CD4-positive, alpha-beta T cell (primary cell): Measurements from ENCODE around the gene CHST2. TPM values are rescaled to one million over a fixed set of nuclear protein-coding genes. Genes with fewer than 3 reads are reported as not detected.

Source experiments
- ATAC-seq: fragments of 200-7000 bp; cut with Tn5 transposase; one replicate; pipeline ENCODE4 v1.10.0; 2022; ENCODE audit warnings: mild to moderate bottlenecking; ENCODE audit not compliant: poor library complexity
- CTCF ChIA-PET: fragments of 350-600 bp; sonication (Branson Sonifier 250); formaldehyde crosslinking; loops from one replicate; lab custom pipeline; 2021; ENCODE audit warnings: antibody characterized with exemption, inconsistent platforms; lab: Charles Lee
- POLR2A ChIA-PET: fragments of 350-600 bp; sonication (Branson Sonifier 250); formaldehyde crosslinking; loops from one replicate; lab custom pipeline; 2021; ENCODE audit warnings: antibody characterized with exemption, inconsistent platforms; lab: Charles Lee
- DNase-seq, 14 experiments: peaks; one replicate each; pipeline ENCODE4 v3.0.0-alpha.2; 2013 to 2020; ENCODE audit warnings: mixed read lengths in 2 of 14
- H3K27ac ChIP-seq, 2 donors: one replicate each; pipeline versions ENCODE4 v1.5.1 to v1.7.0; 2013; ENCODE audit warnings: low read length in 2 of 2, low read depth in 1 of 2, mild to moderate bottlenecking in 1 of 2
- H3K27me3 ChIP-seq, 2 experiments: 1 replicate in 1 of 2; 2 replicates in 1 of 2; pipeline versions ENCODE4 v1.6.1 to v1.7.0; 2013; ENCODE audit warnings: low read length in 2 of 2, control low read depth in 1 of 2, mild to moderate bottlenecking in 1 of 2, moderate library complexity in 1 of 2; ENCODE audit not compliant: insufficient read depth in 2 of 2, control insufficient read depth in 1 of 2
- H3K36me3 ChIP-seq: one replicate; pipeline ENCODE4 v1.6.1; 2013; ENCODE audit warnings: low read length, control low read depth; ENCODE audit not compliant: insufficient read depth
- H3K4me1 ChIP-seq: one replicate; pipeline ENCODE4 v1.6.1; 2013; ENCODE audit warnings: low read length, control low read depth; ENCODE audit not compliant: insufficient read depth
- H3K4me3 ChIP-seq: one replicate; pipeline ENCODE4 v1.5.1; 2013; ENCODE audit warnings: mild to moderate bottlenecking, low read length, moderate library complexity
- H3K9me3 ChIP-seq, 2 experiments: 1 replicate in 1 of 2; 2 replicates in 1 of 2; pipeline versions ENCODE4 v1.6.1 to v1.7.0; 2013; ENCODE audit warnings: low read length in 2 of 2, mild to moderate bottlenecking in 2 of 2, control low read depth in 1 of 2, moderate library complexity in 1 of 2; ENCODE audit not compliant: control insufficient read depth in 1 of 2, insufficient read depth in 1 of 2
- H3K27ac Mint-ChIP-seq: one replicate; pipeline ENCODE4 v1.8.0; 2020; ENCODE audit warnings: mixed read lengths
- H3K27me3 Mint-ChIP-seq: one replicate; pipeline ENCODE4 v1.8.0; 2021; ENCODE audit warnings: mixed read lengths
- H3K36me3 Mint-ChIP-seq: one replicate; pipeline ENCODE4 v1.8.0; 2021; ENCODE audit warnings: low read depth, mixed read lengths
- H3K4me1 Mint-ChIP-seq: one replicate; pipeline ENCODE4 v1.8.0; 2021; ENCODE audit warnings: low read depth, mixed read lengths
- H3K4me3 Mint-ChIP-seq: one replicate; pipeline ENCODE4 v1.8.0; 2020; ENCODE audit warnings: mild to moderate bottlenecking, mixed read lengths
- H3K9me3 Mint-ChIP-seq: one replicate; pipeline ENCODE4 v1.8.0; 2020; ENCODE audit warnings: mixed read lengths
- intact Hi-C, 2 experiments: fragments of 100-400 bp; cut with DNase I in 1 of 2; cut with micrococcal nuclease in 1 of 2; formaldehyde crosslinking; loops; one replicate each; pipeline versions ENCODE4 v1.15.1 to v1.9.0; 2023 to 2025; cut with DNase I, micrococcal nuclease
- total RNA-seq, 174 experiments: library from RNA in 2 of 174; stranded (reverse) in 2 of 174; gene quantifications; one replicate each; pipeline ENCODE4 v1.2.3 and lab custom pipeline; 2021 to 2026
- TF ChIP-seq, protein P1 (sequence below): fragments of 200-600 bp; IDR thresholded peaks from one replicate; pipeline ENCODE4 v1.8.0; 2022; ENCODE audit warnings: antibody characterized with exemption, mild to moderate bottlenecking

The CHST2 gene
- total RNA-seq, 2 experiments from 2014 or later: 2.0 TPM

DNA sequence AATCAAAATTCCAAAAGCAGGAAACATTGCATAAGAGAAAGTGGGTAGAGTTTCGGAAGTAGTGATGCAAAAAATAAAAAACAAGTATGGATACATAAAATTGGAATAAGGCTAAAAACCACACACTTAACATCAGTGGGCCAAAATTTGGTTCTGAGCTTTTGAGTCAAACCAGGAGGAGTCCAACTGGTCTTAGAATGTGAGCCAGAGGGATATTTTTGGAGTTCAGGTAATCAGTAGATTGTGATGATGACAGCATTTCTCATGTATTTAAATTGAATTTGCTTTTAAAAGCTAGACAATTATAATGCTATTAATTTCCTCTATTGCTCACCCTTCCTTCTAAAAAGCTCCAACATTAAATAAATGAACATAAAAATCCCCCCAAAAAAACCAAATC lies 38.2 kb upstream of the CHST2 start:
- H3K27ac ChIP-seq: no peak overlapping the region
- H3K4me1 ChIP-seq: peaks cover 7% of the 10 kb centered on the region
- Mint-ChIP-seq H3K4me3 (no peak overlapping the region), H3K9me3 (no peaks in the 10 kb centered on the region), H3K4me1 (peaks cover 8% of the 10 kb centered on the region), H3K36me3 (no peaks in the 10 kb centered on the region), H3K27ac (no peak overlapping the region), H3K27me3 (no peaks in the 10 kb centered on the region)
- TF ChIP-seq, protein P1, sequence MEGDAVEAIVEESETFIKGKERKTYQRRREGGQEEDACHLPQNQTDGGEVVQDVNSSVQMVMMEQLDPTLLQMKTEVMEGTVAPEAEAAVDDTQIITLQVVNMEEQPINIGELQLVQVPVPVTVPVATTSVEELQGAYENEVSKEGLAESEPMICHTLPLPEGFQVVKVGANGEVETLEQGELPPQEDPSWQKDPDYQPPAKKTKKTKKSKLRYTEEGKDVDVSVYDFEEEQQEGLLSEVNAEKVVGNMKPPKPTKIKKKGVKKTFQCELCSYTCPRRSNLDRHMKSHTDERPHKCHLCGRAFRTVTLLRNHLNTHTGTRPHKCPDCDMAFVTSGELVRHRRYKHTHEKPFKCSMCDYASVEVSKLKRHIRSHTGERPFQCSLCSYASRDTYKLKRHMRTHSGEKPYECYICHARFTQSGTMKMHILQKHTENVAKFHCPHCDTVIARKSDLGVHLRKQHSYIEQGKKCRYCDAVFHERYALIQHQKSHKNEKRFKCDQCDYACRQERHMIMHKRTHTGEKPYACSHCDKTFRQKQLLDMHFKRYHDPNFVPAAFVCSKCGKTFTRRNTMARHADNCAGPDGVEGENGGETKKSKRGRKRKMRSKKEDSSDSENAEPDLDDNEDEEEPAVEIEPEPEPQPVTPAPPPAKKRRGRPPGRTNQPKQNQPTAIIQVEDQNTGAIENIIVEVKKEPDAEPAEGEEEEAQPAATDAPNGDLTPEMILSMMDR: no peak
- intact Hi-C loops: no loop called here
- no peaks in the 10 kb centered on the region for H3K27me3 ChIP-seq
- H3K9me3 ChIP-seq: no peaks in the 10 kb centered on the region
- ChIA-PET CTCF (interaction anchor here (1.1 kb wide), 1 partner anchor 9 kb away, joined by 3 read pairs; no protein-coding TSS in a partner anchor), POLR2A (no interaction called here)
- no peaks in the 10 kb centered on the region for H3K36me3 ChIP-seq
- no peak for DNase-seq
- H3K4me3 ChIP-seq: no peak overlapping the region
- no peak for ATAC-seq

DNA sequence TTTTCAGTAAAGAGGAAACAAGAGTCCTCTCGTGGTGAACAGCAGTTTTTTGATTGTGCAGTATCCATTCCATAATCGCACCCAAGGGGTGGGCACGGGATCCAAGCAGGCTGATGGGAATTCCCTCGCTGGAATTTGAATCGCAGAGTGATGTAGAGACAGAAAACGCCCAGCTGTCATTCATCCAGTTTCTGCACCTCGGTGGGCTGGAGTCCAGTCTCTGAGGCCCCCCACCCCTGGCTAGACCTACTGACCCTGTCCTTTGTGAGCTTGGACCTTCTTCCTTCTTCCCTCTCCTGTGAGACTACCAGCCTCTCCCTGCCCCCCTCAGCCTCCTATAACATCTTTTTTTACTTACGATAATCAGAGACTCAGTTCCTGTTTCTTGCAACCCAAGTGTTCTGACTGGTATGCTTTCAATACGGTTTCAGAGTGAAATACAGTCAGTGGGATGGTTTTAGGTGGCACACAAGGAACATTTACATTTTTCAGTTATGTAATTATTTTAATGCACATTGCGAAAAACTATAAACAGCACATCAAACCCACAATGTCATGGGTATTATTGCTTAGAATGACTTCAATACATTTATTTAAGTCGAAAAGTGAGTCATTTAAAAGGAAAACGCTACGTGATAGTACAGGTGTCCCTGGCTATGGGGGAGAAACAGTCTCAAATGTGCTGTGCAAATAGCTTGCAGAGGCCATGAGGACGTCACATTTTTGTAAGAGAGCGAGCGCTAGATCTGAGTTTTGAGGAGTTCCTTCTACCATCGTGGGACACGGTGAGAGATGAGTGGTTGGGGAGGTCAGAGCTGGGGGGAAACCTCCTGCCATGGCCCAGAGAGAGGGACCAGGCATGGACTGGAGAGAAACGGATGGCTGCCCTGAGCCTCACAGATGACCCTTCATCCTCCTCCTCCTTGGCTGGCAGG lies 37.5 kb upstream of the CHST2 start:
- CTCF ChIA-PET: interaction anchor here (1.1 kb wide), 1 partner anchor 8 kb away, joined by 3 read pairs; no protein-coding TSS in a partner anchor
- H3K36me3 Mint-ChIP-seq: no peaks in the 10 kb centered on the region
- Histone ChIP-seq H3K4me1 (peaks cover 7% of the 10 kb centered on the region), H3K9me3 (no peaks in the 10 kb centered on the region), H3K27me3 (no peaks in the 10 kb centered on the region), H3K27ac (no peak overlapping the region), H3K36me3 (no peaks in the 10 kb centered on the region), H3K4me3 (no peak overlapping the region)
- TF ChIP-seq, protein P1: no peak
- H3K27me3 Mint-ChIP-seq: no peaks in the 10 kb centered on the region
- ATAC-seq (no peak), DNase-seq (peak in 1 of 14 experiments; percentile 12)
- peaks cover 8% of the 10 kb centered on the region for H3K4me1 Mint-ChIP-seq
- H3K9me3 Mint-ChIP-seq: no peaks in the 10 kb centered on the region
- intact Hi-C loops: no loop called here
- H3K27ac Mint-ChIP-seq: no peak overlapping the region
- H3K4me3 Mint-ChIP-seq: peak overlapping the region; percentile 27
- POLR2A ChIA-PET: no interaction called here

DNA sequence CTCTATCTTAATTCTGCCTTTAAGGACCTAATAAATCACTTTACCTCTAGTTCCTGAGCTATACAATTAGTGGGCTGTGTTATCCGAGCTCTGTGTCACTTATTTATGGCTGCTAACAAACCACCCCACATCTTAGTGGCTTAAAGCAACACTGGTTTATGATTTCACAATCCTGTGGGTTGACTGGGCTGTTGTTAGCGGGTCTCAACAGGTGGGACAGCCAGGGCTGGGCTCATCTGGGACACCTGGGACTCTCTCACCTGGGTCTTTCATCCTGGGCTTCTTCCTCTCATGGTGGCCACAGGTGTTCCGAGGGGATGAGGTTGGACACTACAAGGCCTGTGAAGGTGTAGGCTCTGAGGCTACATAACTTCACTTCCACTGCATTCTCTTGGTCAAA lies 35.8 kb upstream of the CHST2 start:
- H3K9me3 Mint-ChIP-seq: no peaks in the 10 kb centered on the region
- no peaks in the 10 kb centered on the region for H3K27me3 Mint-ChIP-seq
- H3K4me1 ChIP-seq: peaks cover 7% of the 10 kb centered on the region
- H3K27me3 ChIP-seq: no peaks in the 10 kb centered on the region
- H3K36me3 Mint-ChIP-seq: no peaks in the 10 kb centered on the region
- POLR2A ChIA-PET: interaction anchor here (0.6 kb wide), 1 partner anchor 22 kb away, joined by 4 read pairs; no protein-coding TSS in a partner anchor
- H3K27ac ChIP-seq: no peak overlapping the region
- H3K36me3 ChIP-seq: no peaks in the 10 kb centered on the region
- TF ChIP-seq, protein P1: no peak
- ATAC-seq (no peak), DNase-seq (no peak)
- CTCF ChIA-PET: no interaction called here
- H3K9me3 ChIP-seq: no peaks in the 10 kb centered on the region
- no peak overlapping the region for H3K27ac Mint-ChIP-seq
- peaks cover 8% of the 10 kb centered on the region for H3K4me1 Mint-ChIP-seq
- no peak overlapping the region for H3K4me3 Mint-ChIP-seq
- intact Hi-C loops: no loop called here
- no peak overlapping the region for H3K4me3 ChIP-seq
